Endothelial cell (in vitro differentiated cells): Measurements from ENCODE around the gene RTL5. TPM values are rescaled to one million over a fixed set of nuclear protein-coding genes. Genes with fewer than 3 reads are reported as not detected.

ENCODE experiments used
- DNase-seq: peaks from one replicate; pipeline ENCODE4 v3.0.0; 2021; ENCODE audit warnings: low spot score
- H3K27ac Mint-ChIP-seq: one replicate; pipeline ENCODE4 v1.8.0; 2021; ENCODE audit warnings: mixed read lengths, inconsistent platforms; ENCODE audit not compliant: unreplicated experiment
- H3K27me3 Mint-ChIP-seq: one replicate; pipeline ENCODE4 v1.8.0; 2021; ENCODE audit warnings: mild to moderate bottlenecking, moderate library complexity, mixed read lengths, inconsistent platforms; ENCODE audit not compliant: unreplicated experiment
- H3K36me3 Mint-ChIP-seq: one replicate; pipeline ENCODE4 v1.8.0; 2021; ENCODE audit warnings: mild to moderate bottlenecking, low read depth, mixed read lengths, inconsistent platforms; ENCODE audit not compliant: unreplicated experiment
- H3K4me1 Mint-ChIP-seq: one replicate; pipeline ENCODE4 v1.8.0; 2021; ENCODE audit warnings: mild to moderate bottlenecking, mixed read lengths, inconsistent platforms; ENCODE audit not compliant: unreplicated experiment
- H3K4me3 Mint-ChIP-seq: one replicate; pipeline ENCODE4 v1.8.0; 2021; ENCODE audit warnings: mild to moderate bottlenecking, mixed read lengths, inconsistent platforms; ENCODE audit not compliant: unreplicated experiment
- H3K9me3 Mint-ChIP-seq: one replicate; pipeline ENCODE4 v1.8.0; 2021; ENCODE audit warnings: mixed read lengths, inconsistent platforms; ENCODE audit not compliant: unreplicated experiment
- total RNA-seq: library from RNA; stranded (reverse); fragmentation: NEBNext Ultra II Directional; extraction: Animal tissue kit (Norgen Biotek cat#: 25700); gene quantifications from one replicate; pipeline ENCODE4 v1.2.1, GENCODE V29; 2021; ENCODE audit not compliant: unreplicated experiment
- TF ChIP-seq, protein P1 (sequence below): fragments of 200-600 bp; sonication (generic); IDR thresholded peaks from one replicate; pipeline ENCODE4 v1.5.0; 2021; ENCODE audit warnings: antibody characterized with exemption; ENCODE audit not compliant: unreplicated experiment

Gene RTL5
- total RNA-seq, 1 donor from 2014 or later, result 8.5 TPM

DNA sequence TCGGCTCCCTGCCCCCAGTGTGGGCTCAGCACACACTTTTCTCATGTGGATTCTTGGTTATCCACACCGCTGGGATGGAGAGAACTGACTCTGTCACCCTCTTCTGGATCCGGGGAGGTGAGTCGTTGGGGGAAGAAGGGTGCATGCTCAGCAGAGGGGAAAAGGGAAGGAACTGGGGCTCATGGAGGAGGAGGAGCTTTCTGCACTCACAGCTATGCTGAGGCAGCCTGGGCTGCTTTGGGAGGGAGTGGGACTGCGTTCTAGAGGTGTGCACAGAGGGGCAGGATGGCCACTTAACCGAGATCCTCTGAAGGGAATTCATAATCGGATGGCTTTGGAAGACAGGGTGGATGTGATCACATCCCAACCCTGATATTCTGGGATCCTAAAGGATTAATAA is 51.6 kb downstream of the RTL5 start:
- TF ChIP-seq, protein P1, sequence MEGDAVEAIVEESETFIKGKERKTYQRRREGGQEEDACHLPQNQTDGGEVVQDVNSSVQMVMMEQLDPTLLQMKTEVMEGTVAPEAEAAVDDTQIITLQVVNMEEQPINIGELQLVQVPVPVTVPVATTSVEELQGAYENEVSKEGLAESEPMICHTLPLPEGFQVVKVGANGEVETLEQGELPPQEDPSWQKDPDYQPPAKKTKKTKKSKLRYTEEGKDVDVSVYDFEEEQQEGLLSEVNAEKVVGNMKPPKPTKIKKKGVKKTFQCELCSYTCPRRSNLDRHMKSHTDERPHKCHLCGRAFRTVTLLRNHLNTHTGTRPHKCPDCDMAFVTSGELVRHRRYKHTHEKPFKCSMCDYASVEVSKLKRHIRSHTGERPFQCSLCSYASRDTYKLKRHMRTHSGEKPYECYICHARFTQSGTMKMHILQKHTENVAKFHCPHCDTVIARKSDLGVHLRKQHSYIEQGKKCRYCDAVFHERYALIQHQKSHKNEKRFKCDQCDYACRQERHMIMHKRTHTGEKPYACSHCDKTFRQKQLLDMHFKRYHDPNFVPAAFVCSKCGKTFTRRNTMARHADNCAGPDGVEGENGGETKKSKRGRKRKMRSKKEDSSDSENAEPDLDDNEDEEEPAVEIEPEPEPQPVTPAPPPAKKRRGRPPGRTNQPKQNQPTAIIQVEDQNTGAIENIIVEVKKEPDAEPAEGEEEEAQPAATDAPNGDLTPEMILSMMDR, result no peak
- Mint-ChIP-seq H3K4me1 (peaks cover 50% of the 10 kb centered on the region), H3K9me3 (no peaks in the 10 kb centered on the region)

DNA sequence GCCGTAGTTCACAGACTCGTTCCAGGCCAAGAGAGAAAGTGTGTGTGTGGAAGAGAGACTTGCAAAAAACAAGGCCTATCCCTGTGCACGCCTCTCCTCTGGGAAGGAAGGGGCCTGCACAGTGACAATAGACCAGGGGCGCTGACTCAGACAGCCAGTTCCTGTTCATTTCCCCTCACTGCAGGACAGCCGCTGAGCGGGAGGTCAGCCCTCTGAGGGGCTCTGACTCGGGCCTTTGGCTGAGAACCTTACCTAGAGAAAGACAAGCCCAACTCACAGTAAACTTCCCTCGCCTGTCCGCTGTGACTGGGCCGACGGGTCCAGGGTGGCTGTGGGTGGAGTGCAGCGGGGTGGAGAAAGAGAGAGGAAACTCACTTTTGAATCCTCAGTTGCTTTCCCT is 52.1 kb downstream of the RTL5 start:
- no peaks in the 10 kb centered on the region for H3K9me3 Mint-ChIP-seq
- DNase-seq, result peak; percentile 48
- H3K27me3 Mint-ChIP-seq, result peaks cover 13% of the 10 kb centered on the region
- H3K4me1 Mint-ChIP-seq, result peaks cover 50% of the 10 kb centered on the region
- peaks cover 8% of the 10 kb centered on the region for H3K36me3 Mint-ChIP-seq
- H3K27ac Mint-ChIP-seq, result peak overlapping the region; percentile 99
- TF ChIP-seq, protein P1, result no peak
- peak overlapping the region; percentile 92 for H3K4me3 Mint-ChIP-seq

More for the DNA sequence above, 51.6 kb downstream of the RTL5 start:
- peak overlapping the region; percentile 99 for H3K27ac Mint-ChIP-seq
- H3K27me3 Mint-ChIP-seq, result peaks cover 15% of the 10 kb centered on the region
- H3K4me3 Mint-ChIP-seq, result peak overlapping the region; percentile 92
- peaks cover 8% of the 10 kb centered on the region for H3K36me3 Mint-ChIP-seq
- no peak for DNase-seq

DNA sequence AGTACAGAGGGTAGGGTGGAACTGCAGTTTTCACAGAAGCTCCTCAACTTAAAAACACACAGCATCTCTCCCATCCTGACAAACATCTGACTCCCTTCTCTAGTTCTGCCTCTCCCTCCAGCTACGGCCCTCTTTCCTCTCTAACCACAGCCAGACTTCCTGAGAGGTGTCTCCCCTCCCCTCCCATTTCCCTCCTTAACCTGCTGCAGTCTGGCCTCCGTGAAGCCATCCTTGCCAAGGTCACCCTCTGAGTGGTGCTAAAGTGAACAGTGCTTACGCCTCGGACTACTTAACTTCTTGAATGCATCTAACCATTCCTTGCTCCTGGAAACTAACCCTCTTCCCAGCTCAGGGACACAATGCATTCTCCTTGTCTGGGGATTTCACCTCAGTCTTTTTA is 53.3 kb downstream of the RTL5 start:
- peaks cover 8% of the 10 kb centered on the region for H3K36me3 Mint-ChIP-seq
- TF ChIP-seq, protein P1, result no peak
- peaks cover 13% of the 10 kb centered on the region for H3K27me3 Mint-ChIP-seq
- no peak overlapping the region for H3K4me3 Mint-ChIP-seq
- peak overlapping the region; percentile 99 for H3K27ac Mint-ChIP-seq
- H3K9me3 Mint-ChIP-seq, result no peaks in the 10 kb centered on the region
- DNase-seq, result no peak
- peaks cover 42% of the 10 kb centered on the region for H3K4me1 Mint-ChIP-seq

Other genes with a start within 250 kb of the RTL5 start
- 57.6 TPM for gene NHSL2, start 221.1 kb downstream of the RTL5 start, total RNA-seq
- 9.3 TPM for gene PIN4, start 49.8 kb upstream of the RTL5 start, total RNA-seq
- gene ERCC6L, start 107.1 kb upstream of the RTL5 start, total RNA-seq, result 1.7 TPM
- gene RPS4X, start 145.3 kb upstream of the RTL5 start, total RNA-seq, result 975 TPM
- gene CITED1, start 174.0 kb upstream of the RTL5 start, total RNA-seq, result 3.2 TPM